HepG2 (cell line): Measurements from ENCODE around the gene METTL15. TPM values are rescaled to one million over a fixed set of nuclear protein-coding genes. Genes with fewer than 3 reads are reported as not detected.

Experiments
- ATAC-seq: fragments of 200-7000 bp; cut with Tn5 transposase; 3 replicates; pipeline ENCODE4 v1.9.1; 2020; ENCODE audit warnings: mild to moderate bottlenecking, moderate library complexity
- BruUV-seq: library from RNA; stranded (reverse); fragments of 400-500 nt; replicated peaks from 2 replicates; lab custom pipeline; 2021; lab: Mats Ljungman, UMichigan
- CTCF ChIA-PET: fragments of 300-600 bp; formaldehyde crosslinking; extraction: SDS; loops from one replicate; lab custom pipeline; 2021; ENCODE audit warnings: low total read pairs, inconsistent platforms, low intra/inter-chr PET ratio; lab: Yijun Ruan, JAX
- POLR2A ChIA-PET: fragments of 350-600 bp; sonication (Branson Sonifier 250); formaldehyde crosslinking; loops from one replicate; lab custom pipeline; 2020; ENCODE audit warnings: antibody characterized with exemption, inconsistent platforms; lab: Yijun Ruan, JAX
- DNase-seq: peaks from one replicate; pipeline ENCODE4 v3.0.0-alpha.2; 2015; ENCODE audit warnings: low spot score
- FAIRE-seq: peaks from 3 replicates; lab custom pipeline; 2011; peaks lifted over from hg19 to GRCh38; lab: Jason Lieb, UNC
- H2AFZ ChIP-seq: one replicate; pipeline ENCODE4 v1.6.1; 2011; ENCODE audit warnings: low read length, inconsistent platforms
- H3K27ac ChIP-seq: fragments of 300-600 bp; 3 replicates; pipeline ENCODE4 v1.8.0; 2011; ENCODE audit warnings: mixed run types, mild to moderate bottlenecking, mixed read lengths, low read length, inconsistent platforms; ENCODE audit not compliant: insufficient read depth; ENCODE audit errors: extremely low read length
- H3K27me3 ChIP-seq, 2 experiments: fragments of 200-600 bp in 1 of 2; 2 replicates in 1 of 2; 3 replicates in 1 of 2; pipeline versions ENCODE4 v1.6.0 to v1.8.0; 2011; ENCODE audit warnings: low read length in 2 of 2, mild to moderate bottlenecking in 2 of 2, moderate library complexity in 2 of 2, inconsistent platforms in 1 of 2; ENCODE audit not compliant: insufficient read depth in 2 of 2, control insufficient read depth in 1 of 2
- H3K36me3 ChIP-seq, 2 experiments: fragments of 200-600 bp in 1 of 2; replicated peaks in 1 of 2; 2 replicates in 1 of 2; 3 replicates in 1 of 2; pipeline versions ENCODE4 v1.5.1 to v1.8.0; 2011; ENCODE audit warnings: low read length in 2 of 2, inconsistent platforms in 1 of 2; ENCODE audit not compliant: insufficient read depth in 2 of 2, control insufficient read depth in 1 of 2
- H3K4me1 ChIP-seq: 2 replicates; pipeline ENCODE4 v1.5.1; 2012; ENCODE audit warnings: low read length, inconsistent platforms; ENCODE audit not compliant: insufficient read depth
- H3K4me2 ChIP-seq: 2 replicates; pipeline ENCODE4 v1.6.0; 2011; ENCODE audit warnings: low read depth, low read length, inconsistent platforms
- H3K4me3 ChIP-seq, 3 experiments: fragments of 200-600 bp in 1 of 3; sonication (generic), shearing (Covaris generic) in 1 of 3; replicated peaks in 1 of 3; 2 replicates each; pipeline ENCODE4 v1.5.1; 2011 to 2016; ENCODE audit warnings: low read length in 3 of 3, inconsistent platforms in 2 of 3, low read depth in 2 of 3, mild to moderate bottlenecking in 2 of 3, control low read depth in 1 of 3, mixed read lengths in 1 of 3; ENCODE audit not compliant: insufficient read depth in 1 of 3
- H3K79me2 ChIP-seq: one replicate; pipeline ENCODE4 v1.6.1; 2011; ENCODE audit warnings: low read length, inconsistent platforms; ENCODE audit not compliant: insufficient read depth
- H3K9ac ChIP-seq: 2 replicates; pipeline ENCODE4 v1.6.0; 2011; ENCODE audit warnings: mild to moderate bottlenecking, low read depth, low read length, inconsistent platforms; ENCODE audit not compliant: insufficient read depth
- H3K9me3 ChIP-seq: 2 replicates; pipeline ENCODE4 v1.5.1; 2012; ENCODE audit warnings: mild to moderate bottlenecking, low read length
- H4K20me1 ChIP-seq: 2 replicates; pipeline ENCODE4 v1.6.0; 2011; ENCODE audit warnings: inconsistent platforms, mild to moderate bottlenecking, low read length, moderate library complexity; ENCODE audit not compliant: insufficient read depth
- CREB1 ChIP-seq, 2 experiments: fragments of 450-650 bp in 1 of 2; IDR thresholded peaks; 2 replicates each; pipeline ENCODE4 v1.6.1; 2016 to 2017; ENCODE audit warnings: control low read depth in 1 of 2, mild to moderate bottlenecking in 1 of 2, missing compliant biosample characterization in 1 of 2, missing genetic modification characterization in 1 of 2
- DMTF1 ChIP-seq: sonication (generic); formaldehyde crosslinking; IDR thresholded peaks from 2 replicates; pipeline ENCODE4 v1.4.0; 2020; ENCODE audit warnings: mild to moderate bottlenecking, missing genetic modification reagents
- HCFC1 ChIP-seq: fragments of 150-350 bp; IDR thresholded peaks from 2 replicates; pipeline ENCODE4 v1.6.1; 2014; ENCODE audit warnings: low read depth, low read length
- KLF6 ChIP-seq: IDR thresholded peaks from 2 replicates; pipeline ENCODE4 v1.8.0; 2016; ENCODE audit warnings: missing biosample characterization, missing genetic modification reagents
- PITX1 ChIP-seq: sonication (generic); formaldehyde crosslinking; IDR thresholded peaks from 2 replicates; pipeline ENCODE4 v1.5.1; 2020; ENCODE audit warnings: mild to moderate bottlenecking, missing genetic modification reagents
- RARG ChIP-seq: sonication (generic); formaldehyde crosslinking; IDR thresholded peaks from 2 replicates; pipeline ENCODE4 v1.4.0; 2020; ENCODE audit warnings: low read depth, mild to moderate bottlenecking, missing genetic modification reagents
- SNRNP70 ChIP-seq: fragments of 200-400 bp; formaldehyde crosslinking; IDR thresholded peaks from 2 replicates; pipeline ENCODE4 v1.6.1; 2017; ENCODE audit warnings: mild to moderate bottlenecking, low read depth, low read length, moderate library complexity
- U2AF2 ChIP-seq: fragments of 200-400 bp; formaldehyde crosslinking; IDR thresholded peaks from 2 replicates; pipeline ENCODE4 v1.6.1; 2017; ENCODE audit warnings: low read depth, mild to moderate bottlenecking, low read length
- ZBTB7A ChIP-seq: sonication (generic); formaldehyde crosslinking; IDR thresholded peaks from 2 replicates; pipeline ENCODE4 v1.8.0; 2022; ENCODE audit warnings: mild to moderate bottlenecking, missing genetic modification reagents
- ZFP41 ChIP-seq: sonication (generic); formaldehyde crosslinking; IDR thresholded peaks from 2 replicates; pipeline ENCODE4 v1.4.0; 2020; ENCODE audit warnings: mild to moderate bottlenecking, missing genetic modification reagents, borderline replicate concordance
- ZNF780A ChIP-seq: sonication (generic); formaldehyde crosslinking; IDR thresholded peaks from 2 replicates; pipeline ENCODE4 v1.8.0; 2022; ENCODE audit warnings: mild to moderate bottlenecking, missing genetic modification reagents, moderate library complexity
- WGBS: methylation state at CpG from one replicate; pipeline ENCODE4 v1.1.6; 2017; ENCODE audit warnings: low lambda C conversion rate; 5-methylcytosine and 5-hydroxymethylcytosine counted together
- in situ Hi-C: cut with HindIII; loops from 2 replicates; pipeline ENCODE4 v1.10.0; 2017; ENCODE audit warnings: low pct_unique_long_range_greater_than_20kb; ENCODE audit not compliant: extremely low pct_ligation_motif_present
- intact Hi-C: fragments of 100-400 bp; cut with micrococcal nuclease; formaldehyde crosslinking; loops from one replicate; pipeline ENCODE4 v1.10.0; 2022; ENCODE audit not compliant: unreplicated experiment
- polyA plus RNA-seq, 8 experiments: library from polyadenylated mRNA; depleted of rRNA in 3 of 8; stranded (reverse) in 7 of 8; unstranded in 1 of 8; fragments of >200 nt; fragmentation: Illumina TruSeq in 4 of 8; extraction: Trizol in 4 of 8; gene quantifications; 2 replicates each; pipeline versions ENCODE4 v1.2.1 to v1.2.3, GENCODE V29; 2011 to 2016; ENCODE audit warnings: low read depth in 4 of 8, missing spikeins in 1 of 8, mixed read lengths in 1 of 8; ENCODE audit not compliant: insufficient read depth in 1 of 8
- total RNA-seq, 5 experiments: library from RNA; depleted of rRNA; stranded (reverse); fragments of >200 nt; fragmentation: Illumina TruSeq; extraction: Trizol; gene quantifications; 2 replicates each; pipeline ENCODE4 v1.2.3, GENCODE V29; 2016; ENCODE audit warnings: low read depth in 1 of 5
- TF ChIP-seq, protein P1 (sequence below): sonication (generic); formaldehyde crosslinking; IDR thresholded peaks from 2 replicates; pipeline ENCODE4 v1.4.0; 2020; ENCODE audit warnings: missing genetic modification reagents
- TF ChIP-seq, protein P2 (sequence below): sonication (generic); formaldehyde crosslinking; IDR thresholded peaks from 2 replicates; pipeline ENCODE4 v1.8.0; 2022; ENCODE audit warnings: mild to moderate bottlenecking, missing genetic modification reagents

METTL15 gene
- total and polyA plus RNA-seq, 2 of the 13 experiments (the other 11 are each of a cell fraction or from before 2014, with no cell fraction given) = 6.5 to 14.0 TPM

GRCh38 chr11:28168718-28169117 is 60.5 kb downstream of the METTL15 start (continued):
- TF ChIP-seq, protein P1, sequence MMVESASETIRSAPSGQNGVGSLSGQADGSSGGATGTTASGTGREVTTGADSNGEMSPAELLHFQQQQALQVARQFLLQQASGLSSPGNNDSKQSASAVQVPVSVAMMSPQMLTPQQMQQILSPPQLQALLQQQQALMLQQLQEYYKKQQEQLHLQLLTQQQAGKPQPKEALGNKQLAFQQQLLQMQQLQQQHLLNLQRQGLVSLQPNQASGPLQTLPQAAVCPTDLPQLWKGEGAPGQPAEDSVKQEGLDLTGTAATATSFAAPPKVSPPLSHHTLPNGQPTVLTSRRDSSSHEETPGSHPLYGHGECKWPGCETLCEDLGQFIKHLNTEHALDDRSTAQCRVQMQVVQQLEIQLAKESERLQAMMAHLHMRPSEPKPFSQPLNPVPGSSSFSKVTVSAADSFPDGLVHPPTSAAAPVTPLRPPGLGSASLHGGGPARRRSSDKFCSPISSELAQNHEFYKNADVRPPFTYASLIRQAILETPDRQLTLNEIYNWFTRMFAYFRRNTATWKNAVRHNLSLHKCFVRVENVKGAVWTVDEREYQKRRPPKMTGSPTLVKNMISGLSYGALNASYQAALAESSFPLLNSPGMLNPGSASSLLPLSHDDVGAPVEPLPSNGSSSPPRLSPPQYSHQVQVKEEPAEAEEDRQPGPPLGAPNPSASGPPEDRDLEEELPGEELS (CRISPR knock-in tag) = no peak
- TF ChIP-seq HCFC1 = no peak

- no peaks in the 10 kb centered on the region for H3K27me3 ChIP-seq
- no peak for FAIRE-seq
- in situ Hi-C loops = no loop called here
- H3K4me2 ChIP-seq = no peak overlapping the region
- BruUV-seq = no TSS peak
- no peaks in the 10 kb centered on the region for H3K79me2 ChIP-seq
- H2AFZ ChIP-seq = no peak overlapping the region
- H4K20me1 ChIP-seq = no peaks in the 10 kb centered on the region
- intact Hi-C loops = no loop called here
- no peak overlapping the region for H3K27ac ChIP-seq
- no peaks in the 10 kb centered on the region for H3K9me3 ChIP-seq
- CTCF ChIA-PET = no interaction called here
- H3K9ac ChIP-seq = no peak overlapping the region
- no peak overlapping the region for H3K4me3 ChIP-seq
- peaks cover 12% of the 10 kb centered on the region for H3K4me1 ChIP-seq
- TF ChIP-seq PITX1 (CRISPR knock-in tag) (no peak), ZNF780A (CRISPR knock-in tag) (no peak), DMTF1 (CRISPR knock-in tag) (no peak), KLF6 (CRISPR knock-in tag) (no peak), ZBTB7A (no peak), CREB1 (IDR thresholded peaks at IDR 0.05) (no peak), CREB1 (CRISPR knock-in tag; IDR thresholded peaks at IDR 0.05) (no peak), U2AF2 (no peak), ZFP41 (CRISPR knock-in tag) (no peak), RARG (CRISPR knock-in tag) (no peak), SNRNP70 (no peak)
- TF ChIP-seq, protein P2, sequence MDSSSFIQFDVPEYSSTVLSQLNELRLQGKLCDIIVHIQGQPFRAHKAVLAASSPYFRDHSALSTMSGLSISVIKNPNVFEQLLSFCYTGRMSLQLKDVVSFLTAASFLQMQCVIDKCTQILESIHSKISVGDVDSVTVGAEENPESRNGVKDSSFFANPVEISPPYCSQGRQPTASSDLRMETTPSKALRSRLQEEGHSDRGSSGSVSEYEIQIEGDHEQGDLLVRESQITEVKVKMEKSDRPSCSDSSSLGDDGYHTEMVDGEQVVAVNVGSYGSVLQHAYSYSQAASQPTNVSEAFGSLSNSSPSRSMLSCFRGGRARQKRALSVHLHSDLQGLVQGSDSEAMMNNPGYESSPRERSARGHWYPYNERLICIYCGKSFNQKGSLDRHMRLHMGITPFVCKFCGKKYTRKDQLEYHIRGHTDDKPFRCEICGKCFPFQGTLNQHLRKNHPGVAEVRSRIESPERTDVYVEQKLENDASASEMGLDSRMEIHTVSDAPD (CRISPR knock-in tag) = no peak
- POLR2A ChIA-PET = no interaction called here
- DNase-seq = no peak
- H3K36me3 ChIP-seq = no peaks in the 10 kb centered on the region
- no peak for ATAC-seq
- WGBS = 100% methylated on average over 1 of the region's 1 CpG
Observed at GRCh38 chr11:28169816-28170215, 61.6 kb downstream of the METTL15 start.
